ENCODE data around the gene TWIST2. TPM values are rescaled to one million over a fixed set of nuclear protein-coding genes. Genes with fewer than 3 reads are reported as not detected.

TWIST2 gene
- total RNA-seq, 1 experiment from 2014 or later = 0.22 TPM

GRCh38 chr2:238865744-238866355 is 18.0 kb downstream of the TWIST2 start:
- no peak overlapping the region for H3K27ac Mint-ChIP-seq
- H3K14ac ChIP-seq (ENCODE audit: insufficient read depth, low read length) = no peak overlapping the region
- H3K9me3 Mint-ChIP-seq = peaks cover 0 to 6% of the 10 kb centered on the region in 2 experiments; a peak in 1 of 5 replicates
- no peak overlapping the region for H2BK15ac ChIP-seq (ENCODE audit: low read depth, low read length)
- no peak for TF ChIP-seq CTCF (conservative IDR thresholded peaks at IDR 0.05)
- no peak overlapping the region for H3K23ac ChIP-seq (ENCODE audit: insufficient read length, low read depth, low read length)
- no peak overlapping the region for H3K4ac ChIP-seq (ENCODE audit: low read depth, low read length)
- no peak overlapping the region for H3K4me2 ChIP-seq (ENCODE audit: insufficient read depth, insufficient read length, low read length)
- H3K27me3 Mint-ChIP-seq (ENCODE audit: low read depth) = peaks cover 27% of the 10 kb centered on the region
- 0 out of 2 replicates have a peak, but pooled peaks cover 2% of the 10 kb centered on the region for H3K4me1 ChIP-seq (ENCODE audit: insufficient read depth, low read length)
- H3K79me2 ChIP-seq (ENCODE audit: insufficient read depth, low read length) = no peaks in the 10 kb centered on the region
- no peak overlapping the region for H3T11ph ChIP-seq (ENCODE audit: low read length)
- H4K8ac ChIP-seq (replicated peaks; ENCODE audit: insufficient read length, low read depth, low read length) = no peak overlapping the region
- H4K91ac ChIP-seq (ENCODE audit: insufficient read length, low read depth, low read length) = no peak overlapping the region
- peaks cover 0 to 1% (median 0%) of the 10 kb centered on the region in 3 experiments; a peak in 1 of 7 replicates for H3K36me3 Mint-ChIP-seq (ENCODE audit: insufficient read depth in 1 of 3, low read depth in 3 of 3)
- no peak overlapping the region for H4K5ac ChIP-seq (ENCODE audit: insufficient read length, low read depth, low read length)
- H4K20me1 ChIP-seq (ENCODE audit: control insufficient read depth, insufficient read depth, insufficient read length) = no peaks in the 10 kb centered on the region
- H2BK20ac ChIP-seq (ENCODE audit: low read depth, low read length, poor library complexity, severe bottlenecking) = no peak overlapping the region
- H2BK120ac ChIP-seq (ENCODE audit: low read depth, low read length, poor library complexity, severe bottlenecking) = no peak overlapping the region
- H3K27ac ChIP-seq (ENCODE audit: insufficient read length, low read depth, low read length) = no peak overlapping the region
- no peaks in the 10 kb centered on the region for H3K79me1 ChIP-seq (ENCODE audit: insufficient read depth, low read depth, low read length, poor library complexity, severe bottlenecking)
- no peak overlapping the region for H2AFZ ChIP-seq (ENCODE audit: low read length)
- no peaks in the 10 kb centered on the region for H3K23me2 ChIP-seq (ENCODE audit: insufficient read length, low read depth, low read length, poor library complexity, severe bottlenecking)
- H2BK12ac ChIP-seq (ENCODE audit: insufficient read length, low read depth, low read length) = no peak overlapping the region
- no CpG with 5 or more reads among the region's 15 CpGs for WGBS (ENCODE audit: extremely low coverage, insufficient read length, low lambda C conversion rate)
- no peak overlapping the region for H3K56ac ChIP-seq (ENCODE audit: insufficient read length, low read depth, low read length)
- H3K27me3 ChIP-seq (ENCODE audit: insufficient read depth, low read length) = no peaks in the 10 kb centered on the region
- H3K9ac ChIP-seq (ENCODE audit: extremely low read depth, insufficient read length, low read length) = no peak overlapping the region
- no peak overlapping the region for H3K4me3 Mint-ChIP-seq
- peaks cover 10 to 11% of the 10 kb centered on the region in 2 experiments for H3K4me1 Mint-ChIP-seq
- DNase-seq = no peak
- H3K9me3 ChIP-seq (ENCODE audit: control insufficient read depth, low read depth, low read length) = no peaks in the 10 kb centered on the region
- no peak overlapping the region for H3K18ac ChIP-seq (ENCODE audit: insufficient read length, low read depth, low read length)
- H2BK5ac ChIP-seq (ENCODE audit: insufficient read length, low read length) = no peak overlapping the region
- no peak overlapping the region for H2AK5ac ChIP-seq (ENCODE audit: insufficient read length, low read length)

Data from H9 (cell line).